Measurements from ENCODE around the gene USP6NL.
"Not testable (repeated sequence)": the region's sequence is repeated elsewhere in the genome, so short reads cannot be mapped to it uniquely, and the experiment has no call there.

Gene USP6NL

GRCh38 chr10:11611248-11612020, at the start of gene USP6NL:
TSS of gene USP6NL (minus strand) at chr10:11611650. CDS start at chr10:11597634, 14,016 bp downstream.
- in situ Hi-C loops (cut with MboI; ENCODE audit: low sequenced_read_pairs): no loop called here

DNA sequence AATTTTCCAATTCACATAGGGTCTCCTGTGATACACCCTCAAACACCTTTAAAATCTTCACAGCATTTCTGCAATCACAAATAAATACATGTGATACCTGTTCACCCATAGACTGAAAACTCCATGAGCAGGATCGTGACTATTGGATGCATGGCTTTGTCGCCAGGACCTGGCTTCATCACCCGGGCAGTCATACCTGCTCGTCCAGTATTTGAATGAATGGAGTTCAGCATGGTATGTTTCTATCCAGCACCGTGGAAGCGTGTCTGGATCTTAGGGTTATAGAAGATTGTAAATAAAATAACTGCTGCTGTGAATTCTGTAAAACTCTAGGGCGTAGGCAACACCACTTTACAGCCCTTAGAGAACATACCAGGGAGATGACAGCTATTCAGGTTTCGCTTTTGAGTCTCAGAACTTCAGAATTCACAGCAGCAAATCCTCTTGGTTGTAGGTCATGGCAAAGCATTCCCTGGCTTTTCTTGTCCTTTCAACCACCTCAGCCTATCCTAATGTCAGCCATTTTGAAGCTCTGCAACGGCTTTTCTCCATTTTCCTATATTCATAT, 47.4 kb upstream of the USP6NL start:
- in situ Hi-C loops (cut with MboI; ENCODE audit: low sequenced_read_pairs): no loop called here

DNA sequence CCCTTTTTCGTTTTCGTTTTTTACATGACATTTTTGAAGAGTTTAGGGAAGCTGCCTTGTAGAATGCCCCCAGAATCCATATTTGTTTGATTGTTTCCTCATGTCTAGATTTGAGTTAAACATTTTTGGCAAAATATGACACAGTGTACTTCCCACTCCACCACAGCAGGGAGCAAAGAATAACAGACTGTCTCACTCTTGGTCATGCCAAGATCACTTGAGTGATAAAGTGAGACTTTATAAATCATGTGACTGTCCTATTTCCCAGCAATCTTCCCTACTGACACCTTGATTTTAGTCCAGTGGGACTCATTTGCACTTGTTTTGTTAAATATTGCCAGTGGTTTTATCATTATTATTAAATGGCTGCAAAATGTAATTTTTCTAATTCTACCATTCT, 44.4 kb upstream of the USP6NL start:
- in situ Hi-C loops (cut with MboI; ENCODE audit: low sequenced_read_pairs): no loop called here

- in situ Hi-C loops (cut with MboI; ENCODE audit: low sequenced_read_pairs): no loop called here
These were observed 43.2 kb upstream of the USP6NL start for GRCh38 chr10:11654659-11655058.

DNA sequence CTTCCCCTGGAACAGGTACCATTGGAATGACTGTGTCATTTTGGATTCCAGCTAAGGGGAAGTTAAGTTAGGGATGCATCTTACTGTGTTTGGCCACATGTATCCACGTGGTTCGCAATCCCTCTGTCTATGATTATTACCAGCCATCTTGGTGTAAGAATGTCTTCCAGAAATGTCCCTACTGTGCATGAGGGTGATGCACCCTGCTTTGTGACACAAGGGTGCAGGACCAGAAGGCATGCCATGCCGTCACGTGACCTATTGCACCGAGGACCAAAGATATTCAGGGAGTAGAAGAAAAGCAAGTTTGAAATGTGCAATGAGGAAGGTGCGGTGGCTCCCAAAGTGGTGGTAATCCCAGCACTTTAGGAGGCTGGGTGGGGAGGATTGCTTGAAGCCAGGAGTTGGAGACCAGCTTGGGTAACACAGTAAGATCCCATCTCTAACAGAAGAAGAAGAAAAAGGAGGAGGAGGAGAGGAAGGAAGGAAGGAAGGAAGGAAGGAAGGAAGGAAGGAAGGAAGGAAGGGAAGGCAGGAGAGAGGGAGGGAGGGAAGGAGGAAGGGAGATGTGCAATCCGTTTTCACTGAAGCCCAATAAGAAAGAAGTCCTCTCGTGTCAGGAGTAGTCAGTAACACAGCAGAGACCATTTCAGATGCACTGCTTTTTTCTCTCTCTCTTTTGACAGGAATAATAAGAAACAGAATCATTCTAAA, 42.5 kb upstream of the USP6NL start:
- in situ Hi-C loops (cut with MboI; ENCODE audit: low sequenced_read_pairs): no loop called here

DNA sequence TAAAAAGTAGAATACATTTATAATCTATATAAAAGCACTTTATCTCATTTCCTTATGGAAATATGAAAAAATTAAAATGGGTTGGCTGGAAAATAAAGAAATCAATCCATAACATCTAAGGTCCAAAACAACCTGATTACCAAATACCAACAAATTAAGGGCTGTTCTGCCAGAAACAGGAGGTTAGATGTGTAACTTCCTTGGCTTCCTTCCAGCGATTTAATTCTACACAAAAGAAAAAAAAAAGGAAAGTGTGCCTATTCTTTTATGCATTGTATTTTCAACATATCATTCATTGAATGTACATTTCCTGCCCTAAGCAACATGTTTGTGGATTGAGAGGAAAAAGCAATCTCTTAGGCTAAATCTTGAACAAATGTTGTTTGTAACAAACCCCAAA, 36.2 kb upstream of the USP6NL start:
- in situ Hi-C loops (cut with MboI; ENCODE audit: low sequenced_read_pairs): no loop called here

- in situ Hi-C loops (cut with MboI; ENCODE audit: low sequenced_read_pairs): no loop called here
These were observed 35.0 kb upstream of the USP6NL start for GRCh38 chr10:11646450-11646849.

- in situ Hi-C loops (cut with MboI; ENCODE audit: low sequenced_read_pairs): no loop called here
These were observed 31.6 kb upstream of the USP6NL start for GRCh38 chr10:11643039-11643438.

- in situ Hi-C loops (cut with MboI; ENCODE audit: low sequenced_read_pairs): no loop called here
These were observed 31.1 kb upstream of the USP6NL start for GRCh38 chr10:11642566-11642965.

GRCh38 chr10:11639849-11640764, 28.7 kb upstream of the USP6NL start:
- in situ Hi-C loops (cut with MboI; ENCODE audit: low sequenced_read_pairs): no loop called here

GRCh38 chr10:11639362-11639761, 27.9 kb upstream of the USP6NL start:
- in situ Hi-C loops (cut with MboI; ENCODE audit: low sequenced_read_pairs): no loop called here

GRCh38 chr10:11638055-11638698, 26.7 kb upstream of the USP6NL start:
- in situ Hi-C loops (cut with MboI; ENCODE audit: low sequenced_read_pairs): no loop called here

DNA sequence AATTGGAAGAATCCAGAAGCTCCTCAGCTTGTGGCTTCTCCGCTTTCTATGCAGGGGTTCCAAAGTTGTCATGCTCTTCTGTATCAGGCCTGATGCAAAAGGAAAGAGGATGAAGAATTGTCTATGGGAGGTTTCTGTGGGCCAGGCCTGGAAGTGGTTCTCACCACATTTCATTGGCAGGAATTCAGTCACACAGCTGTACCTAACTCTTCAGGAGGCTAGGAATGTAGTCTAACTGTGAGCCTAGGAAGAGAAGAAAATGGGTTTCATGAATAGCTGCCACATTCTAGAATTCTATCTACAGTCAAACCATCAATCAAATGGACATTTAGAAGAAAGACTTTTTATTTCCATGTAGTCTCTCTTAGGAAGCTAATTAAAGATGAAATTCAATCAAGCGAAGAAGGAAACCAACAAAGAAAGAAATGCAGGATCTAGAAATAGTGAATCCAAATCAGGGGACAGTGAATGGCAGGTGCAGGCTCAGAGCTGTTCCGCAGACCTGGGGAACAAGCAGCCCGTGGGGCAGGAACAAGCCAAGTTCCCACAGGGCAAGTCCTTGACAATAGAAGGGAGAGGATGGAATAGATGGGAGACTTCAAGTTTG, 25.4 kb upstream of the USP6NL start:
- in situ Hi-C loops (cut with MboI; ENCODE audit: low sequenced_read_pairs): no loop called here

- in situ Hi-C loops (cut with MboI; ENCODE audit: low sequenced_read_pairs): no loop called here
These were observed 20.6 kb upstream of the USP6NL start for GRCh38 chr10:11631890-11632587.

GRCh38 chr10:11631291-11631690, 19.8 kb upstream of the USP6NL start:
- in situ Hi-C loops (cut with MboI; ENCODE audit: low sequenced_read_pairs): no loop called here

DNA sequence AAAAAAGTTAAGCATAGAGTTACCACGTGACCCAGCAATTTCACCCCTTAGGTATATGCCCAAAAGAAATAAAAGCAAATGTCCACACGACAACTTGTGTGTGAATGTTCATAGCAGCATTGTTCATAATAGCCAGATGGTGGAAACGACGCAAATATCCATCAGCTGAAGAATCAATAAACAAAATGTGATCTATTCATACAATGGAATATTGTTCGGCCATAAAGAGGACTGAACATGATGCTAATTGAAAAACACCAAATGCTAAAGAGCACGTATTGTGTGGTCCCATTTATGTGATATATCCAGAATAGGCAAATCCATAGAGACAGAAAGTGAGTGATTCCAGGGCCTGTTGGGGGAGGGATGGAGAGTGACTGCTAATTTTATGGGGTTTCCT, 18.3 kb upstream of the USP6NL start:
- in situ Hi-C loops (cut with MboI; ENCODE audit: low sequenced_read_pairs): no loop called here

GRCh38 chr10:11627941-11628340, 16.5 kb upstream of the USP6NL start:
- in situ Hi-C loops (cut with MboI; ENCODE audit: low sequenced_read_pairs): not testable (repeated sequence)

DNA sequence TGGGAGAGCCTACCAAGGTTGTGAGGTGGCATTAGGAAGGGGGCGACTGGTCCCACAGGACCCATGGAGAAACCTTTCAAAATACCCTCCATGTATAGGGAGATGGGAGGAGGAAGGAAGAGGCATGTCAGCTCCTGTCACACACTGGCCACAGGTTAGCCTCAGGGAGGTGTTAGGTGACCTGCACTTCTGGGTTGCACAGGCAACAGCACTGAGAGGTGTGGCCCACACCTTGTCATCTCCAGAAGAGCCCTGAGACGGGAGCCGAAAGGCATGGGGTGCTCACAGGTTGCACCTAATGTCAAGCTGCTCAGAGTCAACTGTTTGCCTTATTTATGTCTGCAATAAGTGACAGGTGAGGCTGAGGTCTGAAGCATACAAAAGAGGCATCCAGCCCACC, 14.6 kb upstream of the USP6NL start:
- in situ Hi-C loops (cut with MboI; ENCODE audit: low sequenced_read_pairs): no loop called here

- in situ Hi-C loops (cut with MboI; ENCODE audit: low sequenced_read_pairs): no loop called here
These were observed 13.7 kb upstream of the USP6NL start for GRCh38 chr10:11625019-11625735.
